ENCODE measurements around the gene C19orf38. TPM values are rescaled to one million over a fixed set of nuclear protein-coding genes. Genes with fewer than 3 reads are reported as not detected.

The C19orf38 gene
- total RNA-seq, 1 experiment from 2014 or later = 0.30 TPM

DNA sequence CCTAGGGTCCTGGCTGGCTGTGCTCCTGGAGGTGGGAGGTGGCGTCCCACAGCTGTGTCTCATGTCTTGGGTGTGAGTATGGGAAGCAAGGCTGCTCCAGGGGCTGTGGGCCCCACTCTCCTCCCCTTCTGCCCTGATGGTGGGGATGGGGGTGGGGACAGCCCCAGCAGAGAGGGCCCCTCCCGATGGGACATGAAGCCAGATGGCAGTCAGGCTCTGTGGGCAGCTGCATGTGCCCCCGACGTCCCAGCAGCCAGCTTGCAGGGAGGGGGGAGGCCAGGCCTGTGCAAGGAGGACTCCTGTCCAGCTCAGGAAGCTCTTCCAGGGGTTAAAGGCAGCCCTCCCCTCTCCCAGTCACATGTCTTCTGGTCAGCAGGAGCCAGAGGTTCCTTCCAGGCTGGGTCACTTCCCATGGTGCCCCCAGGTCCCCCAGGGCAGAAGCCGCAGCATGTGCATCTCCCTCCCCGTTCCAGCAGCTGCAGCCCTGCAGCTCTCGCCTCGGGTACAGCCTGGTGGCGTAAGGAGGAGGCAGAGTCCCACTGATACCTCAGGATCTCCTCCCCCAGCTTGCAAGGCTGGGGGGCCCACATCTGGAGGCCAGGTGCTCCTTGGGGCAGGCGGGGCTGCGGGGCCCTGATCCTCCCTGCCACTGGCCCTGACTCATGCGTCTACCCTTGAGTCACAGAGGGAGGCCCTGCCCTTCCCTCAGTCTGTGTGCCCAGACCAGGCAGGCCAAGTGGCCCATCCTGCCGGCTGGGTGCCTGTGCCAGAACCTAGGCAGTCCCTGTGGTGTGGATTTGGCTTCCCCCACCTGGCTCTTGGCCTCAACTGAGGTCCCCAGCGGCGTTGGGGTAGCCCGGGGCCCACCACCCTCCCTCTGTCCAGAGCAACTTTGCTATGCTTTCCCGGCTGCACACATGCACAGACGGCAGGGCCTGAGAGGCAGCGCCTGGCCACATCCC is 67.2 kb downstream of the C19orf38 start:
- intact Hi-C loops (cut with micrococcal nuclease) = loop anchor here (5.0 kb wide), 1 partner anchor 43 kb away; the partner anchor contains the start of gene CARM1
- peak overlapping the region; percentile 25 for H3K4me3 Mint-ChIP-seq (ENCODE audit: unreplicated experiment)
- peak; percentile 92 for DNase-seq (ENCODE audit: unreplicated experiment)
- CTCF ChIA-PET = interaction anchor here (0.7 to 2.0 kb wide), 6 partner anchors 16 to 49 kb away, joined by 3 to 11 read pairs (median 3); no protein-coding TSS in a partner anchor
- H3K27me3 Mint-ChIP-seq (ENCODE audit: insufficient read depth, unreplicated experiment) = no peaks in the 10 kb centered on the region
- no peak for TF ChIP-seq CTCF (IDR thresholded peaks at IDR 0.05; ENCODE audit: unreplicated experiment)
- H3K9me3 Mint-ChIP-seq (ENCODE audit: unreplicated experiment) = no peaks in the 10 kb centered on the region
- peaks cover 81% of the 10 kb centered on the region for H3K36me3 Mint-ChIP-seq (ENCODE audit: insufficient read depth, unreplicated experiment)
- peak overlapping the region; percentile 57 for H3K27ac Mint-ChIP-seq (ENCODE audit: low read depth, unreplicated experiment)
- H3K4me1 Mint-ChIP-seq (ENCODE audit: insufficient read depth, unreplicated experiment) = peaks cover 5% of the 10 kb centered on the region
- POLR2A ChIA-PET = interaction anchor here (0.6 kb wide), 1 partner anchor 50 kb away, joined by 3 read pairs; no protein-coding TSS in a partner anchor
- BruUV-seq (replicated peaks) = no TSS peak

DNA sequence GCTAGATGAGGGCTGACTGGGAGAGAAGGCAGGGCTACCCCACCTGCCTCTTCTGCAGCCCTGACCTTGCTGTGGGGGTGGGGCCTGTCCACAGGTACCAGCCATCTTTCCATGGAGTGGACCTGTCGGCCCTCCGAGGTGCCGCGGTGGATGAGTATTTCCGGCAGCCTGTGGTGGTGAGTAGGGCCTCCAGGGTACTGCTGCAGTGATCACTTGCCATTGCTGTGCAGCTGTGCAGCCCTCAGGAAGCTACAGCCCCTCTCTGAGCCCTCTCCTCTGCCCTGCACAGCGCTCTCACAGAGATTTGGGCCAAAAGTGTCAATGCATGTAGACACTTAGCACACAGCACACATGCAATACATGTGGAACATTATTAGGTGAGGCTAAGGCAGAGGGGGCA is 68.4 kb downstream of the C19orf38 start:
- H3K4me1 Mint-ChIP-seq (ENCODE audit: insufficient read depth, unreplicated experiment) = peaks cover 5% of the 10 kb centered on the region
- TF ChIP-seq CTCF (IDR thresholded peaks at IDR 0.05; ENCODE audit: unreplicated experiment) = no peak
- BruUV-seq (replicated peaks) = no TSS peak
- H3K4me3 Mint-ChIP-seq (ENCODE audit: unreplicated experiment) = no peak overlapping the region
- POLR2A ChIA-PET = interaction anchor here (0.6 to 1.8 kb wide), 3 partner anchors 11 to 51 kb away, joined by 3 to 7 read pairs (median 4); no protein-coding TSS in a partner anchor
- no peaks in the 10 kb centered on the region for H3K27me3 Mint-ChIP-seq (ENCODE audit: insufficient read depth, unreplicated experiment)
- H3K36me3 Mint-ChIP-seq (ENCODE audit: insufficient read depth, unreplicated experiment) = peaks cover 82% of the 10 kb centered on the region
- CTCF ChIA-PET = interaction anchor here (0.7 to 2.0 kb wide), 3 partner anchors 19 to 51 kb away, joined by 3 to 11 read pairs (median 3); no protein-coding TSS in a partner anchor
- no peak overlapping the region for H3K27ac Mint-ChIP-seq (ENCODE audit: low read depth, unreplicated experiment)
- intact Hi-C loops (cut with micrococcal nuclease) = loop anchor here (5.0 kb wide), 1 partner anchor 44 kb away; the partner anchor contains the start of gene CARM1
- DNase-seq (ENCODE audit: unreplicated experiment) = no peak
- H3K9me3 Mint-ChIP-seq (ENCODE audit: unreplicated experiment) = no peaks in the 10 kb centered on the region

- H3K36me3 Mint-ChIP-seq (ENCODE audit: insufficient read depth, unreplicated experiment) = peaks cover 79% of the 10 kb centered on the region
- intact Hi-C loops (cut with micrococcal nuclease) = loop anchor here (5.0 kb wide), 1 partner anchor 46 kb away; the partner anchor contains the start of gene CARM1
- ChIA-PET CTCF (interaction anchor here (0.9 to 1.3 kb wide), 2 partner anchors 19 kb away, joined by 4 to 6 read pairs; no protein-coding TSS in a partner anchor), POLR2A (interaction anchor here (0.5 to 1.8 kb wide), 2 partner anchors 9 to 22 kb away, joined by 4 to 7 read pairs; no protein-coding TSS in a partner anchor)
- no peak for TF ChIP-seq CTCF (IDR thresholded peaks at IDR 0.05; ENCODE audit: unreplicated experiment)
- H3K9me3 Mint-ChIP-seq (ENCODE audit: unreplicated experiment) = no peaks in the 10 kb centered on the region
- peaks cover 5% of the 10 kb centered on the region for H3K4me1 Mint-ChIP-seq (ENCODE audit: insufficient read depth, unreplicated experiment)
- no peaks in the 10 kb centered on the region for H3K27me3 Mint-ChIP-seq (ENCODE audit: insufficient read depth, unreplicated experiment)
- H3K4me3 Mint-ChIP-seq (ENCODE audit: unreplicated experiment) = no peak overlapping the region
- no peak for DNase-seq (ENCODE audit: unreplicated experiment)
- H3K27ac Mint-ChIP-seq (ENCODE audit: low read depth, unreplicated experiment) = peak overlapping the region; percentile 59
- BruUV-seq (replicated peaks) = no TSS peak
Observed at GRCh38 chr19:10918359-10918758, 70.1 kb downstream of the C19orf38 start.

Small RNAs within 50 kb of the gene (microRNA-seq; reads per million reads assigned to microRNA genes)
- gene MIR199A1 (not detected), gene MIR6793 (1.5 reads per million, percentile 5 among the genes with 10 or more reads in this experiment)

Other genes with a start within 250 kb of the C19orf38 start
- gene SLC44A2, start 222.9 kb upstream of the C19orf38 start, total RNA-seq (2022) = 6.2 and 10.6 TPM in 2 replicates
- 278 and 297 TPM in 2 replicates for gene ILF3, start 194.1 kb upstream of the C19orf38 start, total RNA-seq (2022)
- 57.5 and 71.3 TPM in 2 replicates for gene QTRT1, start 147.0 kb upstream of the C19orf38 start, total RNA-seq (2022)
- gene DNM2, start 130.3 kb upstream of the C19orf38 start, total RNA-seq (2022) = 114 and 125 TPM in 2 replicates
- gene TMED1, start 12.2 kb upstream of the C19orf38 start, total RNA-seq (2022) = 16.5 and 23.2 TPM in 2 replicates
- gene CARM1, start 23.1 kb downstream of the C19orf38 start, total RNA-seq (2022) = 49.5 and 51.7 TPM in 2 replicates
- gene YIPF2, start 80.2 kb downstream of the C19orf38 start, total RNA-seq (2022) = 65.5 and 75.3 TPM in 2 replicates
- 18.3 and 19.3 TPM in 2 replicates for gene TIMM29, start 80.4 kb downstream of the C19orf38 start, total RNA-seq (2022)
- 127 and 132 TPM in 2 replicates for gene SMARCA4, start 112.6 kb downstream of the C19orf38 start, total RNA-seq (2022)
- 126 and 127 TPM in 2 replicates for gene LDLR, start 241.0 kb downstream of the C19orf38 start, total RNA-seq (2022)